ENCODE data around the gene DSCAML1.

GRCh38 chr11:117619661-117620060 lies 177.4 kb downstream of the DSCAML1 start:
- no peak for TF ChIP-seq CTCF (IDR thresholded peaks at IDR 0.05)
- no peak for TF ChIP-seq POLR2A (IDR thresholded peaks at IDR 0.05)
- no peak for TF ChIP-seq POLR2AphosphoS5 (IDR thresholded peaks at IDR 0.05)
- no peak for TF ChIP-seq EP300 (IDR thresholded peaks at IDR 0.05)
